Muscle of leg (tissue), 11 donors: ENCODE measurements around the gene SARNP. TPM values are rescaled to one million over a fixed set of nuclear protein-coding genes. Genes with fewer than 3 reads are reported as not detected.

Experiments used
- DNase-seq: peaks from one replicate; pipeline ENCODE4 v3.0.0; 2013
- H3K27ac ChIP-seq: one replicate; pipeline ENCODE4 v1.5.1; 2013; ENCODE audit warnings: mild to moderate bottlenecking, low read length, control low read depth
- H3K27me3 ChIP-seq: one replicate; pipeline ENCODE4 v1.6.1; 2013; ENCODE audit warnings: low read length; ENCODE audit not compliant: control insufficient read depth, insufficient read depth
- H3K36me3 ChIP-seq: one replicate; pipeline ENCODE4 v1.6.1; 2013; ENCODE audit warnings: low read length; ENCODE audit not compliant: control insufficient read depth, insufficient read depth
- H3K4me1 ChIP-seq: one replicate; pipeline ENCODE4 v1.6.1; 2013; ENCODE audit warnings: low read length; ENCODE audit not compliant: control insufficient read depth, insufficient read depth
- H3K4me3 ChIP-seq: one replicate; pipeline ENCODE4 v1.5.1; 2013; ENCODE audit warnings: low read length, control low read depth
- H3K9me3 ChIP-seq: replicated peaks from 2 replicates; pipeline ENCODE4 v1.6.1; 2013; ENCODE audit warnings: low read depth, low read length; ENCODE audit not compliant: control insufficient read depth
- WGBS: methylation state at CpG from one replicate; pipeline ENCODE4 v1.1.5; 2013; ENCODE audit warnings: missing lambda C conversion rate; ENCODE audit not compliant: insufficient coverage; 5-methylcytosine and 5-hydroxymethylcytosine counted together
- polyA plus RNA-seq, 8 donors: library from polyadenylated mRNA; unstranded; fragments of 120-200 nt; gene quantifications; one replicate each; pipeline versions ENCODE4 v1.2.1 to v1.2.3, GENCODE V29; 2013; ENCODE audit warnings: inconsistent platforms in 1 of 8, low replicate concordance in 1 of 8; ENCODE audit not compliant: insufficient read length in 8 of 8, insufficient read depth in 1 of 8
- total RNA-seq: library from RNA; stranded (reverse); fragments of 120-200 nt; gene quantifications from one replicate; pipeline ENCODE4 v1.2.4, GENCODE V29; 2013

Gene SARNP
- total and polyA plus RNA-seq, 9 donors: 66.6 to 104 (median 81.6) TPM

GRCh38 chr12:55737581-55738122, 79.9 kb downstream of the SARNP start:
- no peaks in the 10 kb centered on the region for H3K9me3 ChIP-seq
- peak overlapping the region; percentile 58 for H3K4me3 ChIP-seq

GRCh38 chr12:55736780-55737580, 80.5 kb downstream of the SARNP start:
- 32% methylated on average over 6 of the region's 6 CpGs for WGBS

More at GRCh38 chr12:55737581-55738122, 79.9 kb downstream of the SARNP start:
- DNase-seq: peak; percentile 78
- no CpG with 5 or more reads among the region's 4 CpGs for WGBS
- H3K4me1 ChIP-seq: peaks cover 27% of the 10 kb centered on the region
- H3K27me3 ChIP-seq: no peaks in the 10 kb centered on the region
- no peaks in the 10 kb centered on the region for H3K36me3 ChIP-seq
- H3K27ac ChIP-seq: peak overlapping the region; percentile 93

GRCh38 chr12:55736076-55736475, 81.4 kb downstream of the SARNP start:
- H3K27me3 ChIP-seq: no peaks in the 10 kb centered on the region
- H3K9me3 ChIP-seq: no peaks in the 10 kb centered on the region
- H3K36me3 ChIP-seq: peaks cover 4% of the 10 kb centered on the region
- H3K4me3 ChIP-seq: no peak overlapping the region
- no peak overlapping the region for H3K27ac ChIP-seq
- WGBS: 50% methylated on average over 3 of the region's 3 CpGs
- no peak for DNase-seq
- H3K4me1 ChIP-seq: peaks cover 24% of the 10 kb centered on the region

More at GRCh38 chr12:55736780-55737580, 80.5 kb downstream of the SARNP start:
- peak overlapping the region; percentile 93 for H3K27ac ChIP-seq
- peak; percentile 75 for DNase-seq
- no peaks in the 10 kb centered on the region for H3K9me3 ChIP-seq
- peaks cover 26% of the 10 kb centered on the region for H3K4me1 ChIP-seq
- no peak overlapping the region for H3K4me3 ChIP-seq
- no peaks in the 10 kb centered on the region for H3K27me3 ChIP-seq
- H3K36me3 ChIP-seq: peaks cover 4% of the 10 kb centered on the region

GRCh38 chr12:55734595-55734994, 82.9 kb downstream of the SARNP start:
- H3K4me3 ChIP-seq: no peak overlapping the region
- no peak for DNase-seq
- H3K27me3 ChIP-seq: no peaks in the 10 kb centered on the region
- H3K4me1 ChIP-seq: peaks cover 37% of the 10 kb centered on the region
- no peak overlapping the region for H3K27ac ChIP-seq
- H3K36me3 ChIP-seq: peaks cover 4% of the 10 kb centered on the region
- H3K9me3 ChIP-seq: no peaks in the 10 kb centered on the region
- WGBS: 88% methylated on average over 1 of the region's 3 CpGs

GRCh38 chr12:55733858-55734257, 83.7 kb downstream of the SARNP start:
- Histone ChIP-seq H3K4me3 (no peak overlapping the region), H3K27me3 (no peaks in the 10 kb centered on the region), H3K4me1 (peaks cover 37% of the 10 kb centered on the region), H3K36me3 (peaks cover 4% of the 10 kb centered on the region), H3K27ac (no peak overlapping the region), H3K9me3 (no peaks in the 10 kb centered on the region)
- no peak for DNase-seq
- 82% methylated on average over 2 of the region's 2 CpGs for whole genome bisulfite sequencing

- H3K4me3 ChIP-seq: no peak overlapping the region
- WGBS: 85% methylated on average over 10 of the region's 14 CpGs
- H3K27ac ChIP-seq: no peak overlapping the region
- H3K36me3 ChIP-seq: peaks cover 4% of the 10 kb centered on the region
- H3K4me1 ChIP-seq: peaks cover 35% of the 10 kb centered on the region
- DNase-seq: no peak
- no peaks in the 10 kb centered on the region for H3K9me3 ChIP-seq
- H3K27me3 ChIP-seq: no peaks in the 10 kb centered on the region
Observed at GRCh38 chr12:55733021-55733555, 84.4 kb downstream of the SARNP start.

- Histone ChIP-seq H3K36me3 (peaks cover 7% of the 10 kb centered on the region), H3K27me3 (no peaks in the 10 kb centered on the region), H3K9me3 (no peaks in the 10 kb centered on the region), H3K4me1 (peaks cover 35% of the 10 kb centered on the region), H3K4me3 (no peak overlapping the region), H3K27ac (no peak overlapping the region)
- 100% methylated on average over 2 of the region's 4 CpGs for WGBS
- DNase-seq: no peak
Observed at GRCh38 chr12:55732288-55732687, 85.2 kb downstream of the SARNP start.

GRCh38 chr12:55729819-55730818, 87.4 kb downstream of the SARNP start:
- Histone ChIP-seq H3K27ac (peak overlapping the region; percentile 100), H3K4me3 (peak overlapping the region; percentile 70), H3K4me1 (peaks cover 47% of the 10 kb centered on the region), H3K9me3 (no peaks in the 10 kb centered on the region), H3K27me3 (no peaks in the 10 kb centered on the region), H3K36me3 (peaks cover 29% of the 10 kb centered on the region)
- WGBS: 3% methylated on average over 13 of the region's 19 CpGs
- DNase-seq: peak; percentile 84

GRCh38 chr12:55728939-55729818, 88.3 kb downstream of the SARNP start, which contains the start of gene CD63:
Gene CD63 (minus strand): TSS chr12:55729009. CDS start chr12:55728341, 668 bp downstream.
- H3K4me1 ChIP-seq: peaks cover 57% of the 10 kb centered on the region
- WGBS: 0% methylated on average over 32 of the region's 61 CpGs

More at GRCh38 chr12:55728939-55729818, 88.3 kb downstream of the SARNP start, which contains the start of gene CD63:
- peak within 1 kb of the TSS; percentile 100 for H3K27ac ChIP-seq
- DNase-seq: peak; percentile 99
- H3K4me3 ChIP-seq: peak within 1 kb of the TSS; percentile 95
- H3K27me3 ChIP-seq: no peaks in the 10 kb centered on the region
- no peaks in the 10 kb centered on the region for H3K9me3 ChIP-seq
- peaks cover 38% of the 10 kb centered on the region for H3K36me3 ChIP-seq
